ENCODE measurements around the gene ANO6. TPM values are rescaled to one million over a fixed set of nuclear protein-coding genes. Genes with fewer than 3 reads are reported as not detected.

ANO6 gene
- total RNA-seq, 3 donors from 2014 or later (not counting 1 experiment from before 2014, with no cell fraction given), result 26.6 to 31.0 (median 30.4) TPM

DNA sequence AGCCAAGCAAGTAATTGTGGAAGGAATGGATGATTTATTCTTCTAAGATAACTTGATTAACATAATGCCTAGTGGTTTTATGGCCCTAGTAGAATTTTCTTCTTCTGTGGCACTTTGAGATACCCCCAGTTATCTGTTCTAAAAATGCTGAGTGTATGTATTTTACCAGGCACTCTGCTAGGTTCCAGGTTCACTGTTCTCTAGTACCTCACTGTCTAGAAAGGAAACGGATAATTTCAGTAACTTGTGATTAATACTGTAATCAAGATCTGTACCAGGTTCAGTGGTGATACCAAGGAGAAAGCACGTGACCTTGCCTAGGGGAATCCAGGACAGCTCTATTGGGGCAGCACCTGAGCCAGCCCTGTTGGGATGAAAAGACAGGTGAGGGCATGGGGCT is 8.0 kb downstream of the ANO6 start:
- Mint-ChIP-seq H3K4me3 (no peak overlapping the region), H3K27ac (no peak overlapping the region), H3K36me3 (no peaks in the 10 kb centered on the region), H3K27me3 (ENCODE audit: low read depth in 2 of 2) (no peaks in the 10 kb centered on the region), H3K4me1 (peaks cover 51 to 66% of the 10 kb centered on the region in 2 donors), H3K9me3 (no peaks in the 10 kb centered on the region)
- H3K4me1 ChIP-seq (ENCODE audit: control insufficient read depth, insufficient read depth, low read length), result no peaks in the 10 kb centered on the region
- TF ChIP-seq CTCF (IDR thresholded peaks at IDR 0.05), result no peak
- WGBS (ENCODE audit: insufficient coverage), result 77% methylated on average over 2 of the region's 2 CpGs
- H3K36me3 ChIP-seq (ENCODE audit: control insufficient read depth, insufficient read depth, low read length), result no peaks in the 10 kb centered on the region
- H3K4me3 ChIP-seq (ENCODE audit: low read length), result no peak overlapping the region
- H3K27me3 ChIP-seq (ENCODE audit: control insufficient read depth, insufficient read depth, low read length), result no peaks in the 10 kb centered on the region
- ATAC-seq, result no peak
- H3K27ac ChIP-seq (ENCODE audit: low read length), result no peak overlapping the region
- DNase-seq, result no peak
- no peaks in the 10 kb centered on the region for H3K9me3 ChIP-seq (ENCODE audit: control insufficient read depth, insufficient read depth, low read length)
- intact Hi-C loops (cut with micrococcal nuclease), result no loop called here

- intact Hi-C loops (cut with micrococcal nuclease), result no loop called here
- WGBS (ENCODE audit: insufficient coverage), result no CpG with 5 or more reads among the region's 1 CpG
Measured at GRCh38 chr12:45224311-45224710, 8.4 kb downstream of the ANO6 start.

DNA sequence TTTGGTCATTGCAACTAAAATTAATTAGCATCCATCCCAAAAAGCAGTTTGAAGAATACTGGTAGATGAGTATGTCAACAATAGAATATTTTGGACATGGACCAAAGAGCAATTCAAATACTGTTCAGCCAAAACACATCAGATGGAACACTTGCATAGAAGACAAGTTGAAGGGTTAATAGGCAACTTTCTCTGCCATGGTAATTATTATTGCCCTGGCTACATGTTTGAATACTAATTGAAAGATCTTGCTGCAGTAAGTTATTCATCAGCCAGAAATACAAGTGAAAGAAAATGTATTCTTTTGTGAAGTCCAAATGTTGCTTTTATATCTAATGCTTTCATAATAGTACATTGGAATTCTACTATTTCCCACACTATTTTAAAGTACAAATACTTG is 10.1 kb downstream of the ANO6 start:
- Histone ChIP-seq H3K27ac (ENCODE audit: low read length) (no peak overlapping the region), H3K4me1 (ENCODE audit: control insufficient read depth, insufficient read depth, low read length) (no peaks in the 10 kb centered on the region), H3K9me3 (ENCODE audit: control insufficient read depth, insufficient read depth, low read length) (no peaks in the 10 kb centered on the region), H3K36me3 (ENCODE audit: control insufficient read depth, insufficient read depth, low read length) (no peaks in the 10 kb centered on the region), H3K27me3 (ENCODE audit: control insufficient read depth, insufficient read depth, low read length) (no peaks in the 10 kb centered on the region), H3K4me3 (ENCODE audit: low read length) (no peak overlapping the region)
- no peaks in the 10 kb centered on the region for H3K36me3 Mint-ChIP-seq
- H3K4me3 Mint-ChIP-seq, result no peak overlapping the region
- H3K27me3 Mint-ChIP-seq (ENCODE audit: low read depth in 2 of 2), result no peaks in the 10 kb centered on the region
- no peaks in the 10 kb centered on the region for H3K9me3 Mint-ChIP-seq
- ATAC-seq (no peak), DNase-seq (no peak)
- intact Hi-C loops (cut with micrococcal nuclease), result no loop called here
- TF ChIP-seq CTCF (IDR thresholded peaks at IDR 0.05), result no peak
- no peak overlapping the region for H3K27ac Mint-ChIP-seq
- H3K4me1 Mint-ChIP-seq, result peaks cover 36 to 47% of the 10 kb centered on the region in 2 donors

More at GRCh38 chr12:45224311-45224710, 8.4 kb downstream of the ANO6 start:
- Histone ChIP-seq H3K27ac (ENCODE audit: low read length) (no peak overlapping the region), H3K4me1 (ENCODE audit: control insufficient read depth, insufficient read depth, low read length) (no peaks in the 10 kb centered on the region), H3K36me3 (ENCODE audit: control insufficient read depth, insufficient read depth, low read length) (no peaks in the 10 kb centered on the region), H3K27me3 (ENCODE audit: control insufficient read depth, insufficient read depth, low read length) (no peaks in the 10 kb centered on the region), H3K9me3 (ENCODE audit: control insufficient read depth, insufficient read depth, low read length) (no peaks in the 10 kb centered on the region), H3K4me3 (ENCODE audit: low read length) (no peak overlapping the region)
- Mint-ChIP-seq H3K27me3 (ENCODE audit: low read depth in 2 of 2) (no peaks in the 10 kb centered on the region), H3K9me3 (no peaks in the 10 kb centered on the region), H3K4me1 (peaks cover 50 to 61% of the 10 kb centered on the region in 2 donors), H3K4me3 (no peak overlapping the region), H3K27ac (no peak overlapping the region), H3K36me3 (no peaks in the 10 kb centered on the region)
- TF ChIP-seq CTCF (IDR thresholded peaks at IDR 0.05), result no peak
- no peak for ATAC-seq
- DNase-seq, result no peak

DNA sequence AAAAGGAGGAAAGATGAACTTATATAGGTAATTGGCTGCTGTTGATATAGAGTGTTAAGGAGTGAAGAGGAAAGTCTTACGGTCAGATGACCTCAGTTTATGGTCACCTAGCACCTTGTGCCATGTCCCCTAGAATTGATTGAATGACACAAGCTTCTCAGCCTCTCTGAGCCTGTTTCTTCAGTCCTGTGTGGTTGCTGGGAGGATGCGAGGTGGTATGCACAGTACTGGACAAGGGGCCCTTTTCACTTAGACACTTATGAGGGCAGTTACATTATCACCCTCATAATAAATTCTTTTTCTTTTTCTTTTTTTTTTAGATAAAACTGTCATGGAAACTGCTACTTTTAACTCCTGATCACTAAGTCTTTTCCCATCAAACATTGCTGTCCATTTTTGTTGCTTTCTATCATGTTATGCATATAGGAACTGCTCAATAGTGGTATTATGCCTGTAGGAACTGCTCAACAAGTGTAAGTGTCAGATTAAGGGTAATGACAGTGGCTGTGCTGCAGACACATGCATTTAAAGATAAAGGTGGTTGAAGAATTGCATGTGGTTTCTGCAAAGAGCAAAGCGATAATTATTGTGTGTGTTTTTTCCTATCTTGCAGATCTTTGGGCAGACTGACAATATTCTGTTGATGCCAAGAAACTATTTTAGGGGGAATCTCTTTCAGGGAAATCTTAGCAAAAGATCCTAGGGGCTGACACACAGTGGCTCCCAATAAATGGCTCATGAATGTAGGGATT is 11.6 kb downstream of the ANO6 start:
- intact Hi-C loops (cut with micrococcal nuclease), result no loop called here
- H3K27ac Mint-ChIP-seq, result peak overlapping the region in 1 of 2 donors; percentile 25
- no peaks in the 10 kb centered on the region for H3K36me3 ChIP-seq (ENCODE audit: control insufficient read depth, insufficient read depth, low read length)
- WGBS (ENCODE audit: insufficient coverage), result 68% methylated on average over 3 of the region's 3 CpGs
- no peaks in the 10 kb centered on the region for H3K4me1 ChIP-seq (ENCODE audit: control insufficient read depth, insufficient read depth, low read length)
- DNase-seq (no peak), ATAC-seq (peak in 1 of 3 donors; percentile 25)
- TF ChIP-seq CTCF (IDR thresholded peaks at IDR 0.05), result no peak
- no peaks in the 10 kb centered on the region for H3K36me3 Mint-ChIP-seq
- no peaks in the 10 kb centered on the region for H3K9me3 ChIP-seq (ENCODE audit: control insufficient read depth, insufficient read depth, low read length)
- H3K27ac ChIP-seq (ENCODE audit: low read length), result no peak overlapping the region
- H3K27me3 Mint-ChIP-seq (ENCODE audit: low read depth in 2 of 2), result no peaks in the 10 kb centered on the region
- H3K4me3 Mint-ChIP-seq, result no peak overlapping the region
- no peaks in the 10 kb centered on the region for H3K9me3 Mint-ChIP-seq
- H3K27me3 ChIP-seq (ENCODE audit: control insufficient read depth, insufficient read depth, low read length), result no peaks in the 10 kb centered on the region
- peaks cover 28 to 48% of the 10 kb centered on the region in 2 donors for H3K4me1 Mint-ChIP-seq
- no peak overlapping the region for H3K4me3 ChIP-seq (ENCODE audit: low read length)
